ENCODE data around the gene RGL4. TPM values are rescaled to one million over a fixed set of nuclear protein-coding genes. Genes with fewer than 3 reads are reported as not detected.

Gene RGL4
- total and polyA plus RNA-seq, 2 of the 13 experiments (the other 11 are each of a cell fraction or from before 2014, with no cell fraction given): not detected

- peaks cover 33% of the 10 kb centered on the region for H3K4me1 ChIP-seq (ENCODE audit: insufficient read depth, low read length)
- no peaks in the 10 kb centered on the region for H3K79me2 ChIP-seq (ENCODE audit: insufficient read depth, low read length)
- DNase-seq (ENCODE audit: low spot score) (no peak), FAIRE-seq (no peak), ATAC-seq (no peak)
- H3K9ac ChIP-seq (ENCODE audit: insufficient read depth, low read depth, low read length): no peak overlapping the region
- no peaks in the 10 kb centered on the region for H3K9me3 ChIP-seq (ENCODE audit: low read length)
- WGBS (ENCODE audit: low lambda C conversion rate): 98% methylated on average over 5 of the region's 5 CpGs
- H3K27ac ChIP-seq (ENCODE audit: extremely low read length, insufficient read depth, low read length): no peak overlapping the region
- ChIA-PET POLR2A (no interaction called here), CTCF (ENCODE audit: low intra/inter-chr PET ratio, low total read pairs) (no interaction called here)
- no peak for TF ChIP-seq ZNF782 (CRISPR knock-in tag; IDR thresholded peaks at IDR 0.05; ENCODE audit: borderline replicate concordance)
- no peak for TF ChIP-seq ZNF761 (CRISPR knock-in tag; conservative IDR thresholded peaks at IDR 0.05)
- TF ChIP-seq ZSCAN9 (CRISPR knock-in tag; IDR thresholded peaks at IDR 0.05; ENCODE audit: borderline replicate concordance): no peak
- no peak for TF ChIP-seq TCF7L2 (IDR thresholded peaks at IDR 0.05; ENCODE audit: low read depth, low read length)
- no peak for TF ChIP-seq ZNF230 (CRISPR knock-in tag; IDR thresholded peaks at IDR 0.05)
- TF ChIP-seq ZNF432 (CRISPR knock-in tag; IDR thresholded peaks at IDR 0.05; ENCODE audit: borderline replicate concordance): no peak
- TF ChIP-seq MZF1 (CRISPR knock-in tag; IDR thresholded peaks at IDR 0.05; ENCODE audit: borderline replicate concordance): no peak
- TF ChIP-seq GABPB1 (CRISPR knock-in tag; IDR thresholded peaks at IDR 0.05): no peak
- no peak for TF ChIP-seq ZNF224 (CRISPR knock-in tag; IDR thresholded peaks at IDR 0.05)
- no peak for TF ChIP-seq BHLHE40 (IDR thresholded peaks at IDR 0.05; ENCODE audit: low read length)
- no peak for TF ChIP-seq RFX3 (CRISPR knock-in tag; IDR thresholded peaks at IDR 0.05)
- no peak for TF ChIP-seq MIXL1 (CRISPR knock-in tag; IDR thresholded peaks at IDR 0.05)
- no TSS peak for BruUV-seq (replicated peaks)
- H3K4me2 ChIP-seq (ENCODE audit: low read depth, low read length): no peak overlapping the region
- H2AFZ ChIP-seq (ENCODE audit: low read length): no peak overlapping the region
- H4K20me1 ChIP-seq (ENCODE audit: insufficient read depth, low read length): no peaks in the 10 kb centered on the region
- H3K4me3 ChIP-seq (replicated peaks in 1 of 3; ENCODE audit: insufficient read depth in 1 of 3, low read depth in 2 of 3, low read length in 3 of 3): no peak overlapping the region
- H3K36me3 ChIP-seq (replicated peaks in 1 of 2; ENCODE audit: control insufficient read depth in 1 of 2, insufficient read depth in 2 of 2, low read length in 2 of 2): peaks cover 2 to 15% of the 10 kb centered on the region in 2 experiments; a peak in 3 of 5 replicates
- no peaks in the 10 kb centered on the region for H3K27me3 ChIP-seq (ENCODE audit: control insufficient read depth in 1 of 2, insufficient read depth in 2 of 2, low read length in 2 of 2)
- intact Hi-C loops (cut with micrococcal nuclease; ENCODE audit: unreplicated experiment) (no loop called here), in situ Hi-C loops (cut with HindIII; ENCODE audit: extremely low pct_ligation_motif_present, low pct_unique_long_range_greater_than_20kb) (no loop called here)
Observed at GRCh38 chr22:23682077-23682476, 8.7 kb upstream of the RGL4 start.
